Endothelial cell of umbilical vein (primary cell): ENCODE results near the gene CROCC. TPM values are rescaled to one million over a fixed set of nuclear protein-coding genes. Genes with fewer than 3 reads are reported as not detected.

Experiments
- BruUV-seq: library from RNA; stranded (reverse); fragments of 400-500 nt; replicated peaks from 2 replicates; lab custom pipeline; 2021; lab: Mats Ljungman, UMichigan
- CTCF ChIA-PET: fragments of 300-600, 350-600 bp; sonication (Branson Sonifier 250); formaldehyde crosslinking; loops from one replicate; lab custom pipeline; 2021; ENCODE audit warnings: antibody characterized with exemption, inconsistent platforms; lab: Charles Lee
- POLR2A ChIA-PET: fragments of 300-600, 350-600 bp; sonication (Branson Sonifier 250); formaldehyde crosslinking; loops from one replicate; lab custom pipeline; 2021; ENCODE audit warnings: antibody characterized with exemption, inconsistent platforms; lab: Charles Lee
- DNase-seq: peaks from one replicate; pipeline ENCODE4 v3.0.0-alpha.2; 2011; ENCODE audit warnings: low read depth, low spot score
- FAIRE-seq: peaks from 2 replicates; lab custom pipeline; 2011; peaks lifted over from hg19 to GRCh38; lab: Jason Lieb, UNC
- H2AFZ ChIP-seq: 2 replicates; pipeline ENCODE4 v1.6.0; 2012; ENCODE audit warnings: low read depth, low read length, control low read depth, inconsistent platforms
- H3K27ac ChIP-seq: 2 replicates; pipeline ENCODE4 v1.5.1; 2011; ENCODE audit warnings: low read depth, mild to moderate bottlenecking, control low read depth, low read length, moderate library complexity; ENCODE audit not compliant: insufficient read depth
- H3K27me3 ChIP-seq, 2 experiments: 2 replicates each; pipeline versions ENCODE4 v1.6.0 to v1.6.1; 2011; ENCODE audit warnings: low read length in 2 of 2, mixed read lengths in 1 of 2; ENCODE audit not compliant: control insufficient read depth in 2 of 2, insufficient read depth in 2 of 2
- H3K36me3 ChIP-seq, 2 experiments: 2 replicates in 1 of 2; 3 replicates in 1 of 2; pipeline ENCODE4 v1.5.1; 2011; ENCODE audit warnings: low read length in 2 of 2, mild to moderate bottlenecking in 1 of 2, moderate library complexity in 1 of 2; ENCODE audit not compliant: control insufficient read depth in 2 of 2, insufficient read depth in 2 of 2; ENCODE audit errors: extremely low read depth in 1 of 2
- H3K4me1 ChIP-seq: 3 replicates; pipeline ENCODE4 v1.5.1; 2011; ENCODE audit warnings: mild to moderate bottlenecking, low read length; ENCODE audit not compliant: control insufficient read depth, insufficient read depth; ENCODE audit errors: extremely low read depth
- H3K4me2 ChIP-seq: 2 replicates; pipeline ENCODE4 v1.6.1; 2011; ENCODE audit warnings: low read length, control low read depth, mixed read lengths; ENCODE audit not compliant: insufficient read depth
- H3K4me3 ChIP-seq, 3 experiments: fragments of 200-600 bp in 1 of 3; sonication (generic), shearing (Covaris generic) in 1 of 3; replicated peaks in 1 of 3; 2 replicates each; pipeline ENCODE4 v1.5.1; 2011 to 2016; ENCODE audit warnings: control low read depth in 3 of 3, low read length in 3 of 3, mild to moderate bottlenecking in 2 of 3, inconsistent platforms in 1 of 3, low read depth in 1 of 3, moderate library complexity in 1 of 3; ENCODE audit not compliant: insufficient read depth in 1 of 3
- H3K79me2 ChIP-seq: 2 replicates; pipeline ENCODE4 v1.6.0; 2012; ENCODE audit warnings: low read length, inconsistent platforms; ENCODE audit not compliant: control insufficient read depth, insufficient read depth
- H3K9ac ChIP-seq: replicated peaks from 2 replicates; pipeline ENCODE3; 2011; ENCODE audit warnings: low read length, control low read depth; ENCODE audit not compliant: insufficient read depth; ENCODE audit errors: extremely low read depth
- H3K9me1 ChIP-seq: replicated peaks from 3 replicates; pipeline ENCODE4 v1.6.0; 2011; ENCODE audit warnings: mild to moderate bottlenecking, low read length; ENCODE audit not compliant: control insufficient read depth, insufficient read depth; ENCODE audit errors: extremely low read depth
- H3K9me3 ChIP-seq: replicated peaks from 2 replicates; pipeline ENCODE4 v1.5.1; 2012; ENCODE audit warnings: low read length, inconsistent platforms; ENCODE audit not compliant: control insufficient read depth, insufficient read depth
- H4K20me1 ChIP-seq: replicated peaks from 2 replicates; pipeline ENCODE3; 2011; ENCODE audit warnings: mild to moderate bottlenecking, low read length; ENCODE audit not compliant: control insufficient read depth, insufficient read depth; ENCODE audit errors: extremely low read depth
- CTCF ChIP-seq, 2 donors: IDR thresholded peaks; 1 replicate in 1 of 2; 2 replicates in 1 of 2; pipeline ENCODE4 v1.5.1; 2011; ENCODE audit warnings: low read length in 2 of 2, mild to moderate bottlenecking in 2 of 2, moderate library complexity in 2 of 2, control low read depth in 1 of 2, inconsistent platforms in 1 of 2, low read depth in 1 of 2; ENCODE audit not compliant: insufficient read depth in 1 of 2; ENCODE audit errors: extremely low read depth in 1 of 2
- EZH2 ChIP-seq: IDR thresholded peaks from 2 replicates; pipeline ENCODE4 v1.6.1; 2012; ENCODE audit warnings: borderline replicate concordance, low read depth, mild to moderate bottlenecking, moderate library complexity, low read length, inconsistent platforms; ENCODE audit not compliant: severe bottlenecking
- FOS ChIP-seq: IDR thresholded peaks from 2 replicates; pipeline ENCODE4 v1.6.1; 2011; ENCODE audit warnings: mild to moderate bottlenecking, low read length, moderate library complexity, borderline replicate concordance; ENCODE audit not compliant: insufficient read depth
- GATA2 ChIP-seq: IDR thresholded peaks from 2 replicates; pipeline ENCODE4 v1.7.0; 2011; ENCODE audit warnings: low read depth, mild to moderate bottlenecking, moderate library complexity, mixed read lengths, low read length; ENCODE audit not compliant: insufficient read length, insufficient read depth
- JUN ChIP-seq: IDR thresholded peaks from 2 replicates; pipeline ENCODE4 v1.6.1; 2011; ENCODE audit warnings: borderline replicate concordance, low read depth; ENCODE audit not compliant: insufficient read length, insufficient read depth
- MAX ChIP-seq: IDR thresholded peaks from 2 replicates; pipeline ENCODE4 v1.6.1; 2011; ENCODE audit not compliant: insufficient read depth, insufficient read length
- MYC ChIP-seq: IDR thresholded peaks from one replicate; pipeline ENCODE4 v1.6.1; 2011; ENCODE audit warnings: mild to moderate bottlenecking, low read depth, low read length
- POLR2A ChIP-seq: IDR thresholded peaks from 2 replicates; pipeline ENCODE4 v1.6.1; 2012; ENCODE audit warnings: low read depth, mild to moderate bottlenecking, control low read depth, low read length
- POLR2AphosphoS5 ChIP-seq: IDR thresholded peaks from 2 replicates; pipeline ENCODE4 v1.6.1; 2012; ENCODE audit warnings: low read depth, mild to moderate bottlenecking, control low read depth, low read length, moderate library complexity; ENCODE audit not compliant: insufficient read depth
- dilution Hi-C: fragments of 300-500 bp; cut with MboI; formaldehyde crosslinking; loops from one replicate; pipeline ENCODE4 v1.15.0; 2019; ENCODE audit warnings: low sequenced_read_pairs; ENCODE audit not compliant: extremely low pct_ligation_motif_present
- intact Hi-C: fragments of 100-400 bp; cut with micrococcal nuclease; formaldehyde crosslinking; loops from one replicate; pipeline ENCODE4 v1.10.0; 2022
- polyA plus RNA-seq, 4 experiments: library from polyadenylated mRNA; depleted of rRNA in 3 of 4; stranded (reverse) in 3 of 4; unstranded in 1 of 4; fragments of >200 nt; gene quantifications; 2 replicates each; pipeline versions ENCODE4 v1.2.1 to v1.2.3, GENCODE V29; 2011 to 2012; ENCODE audit warnings: missing spikeins in 1 of 4
- total RNA-seq: library from RNA; stranded (reverse); gene quantifications from 2 replicates; pipeline ENCODE4 v1.2.3, GENCODE V29; 2021

The CROCC gene
- total and polyA plus RNA-seq, 2 donors (not counting 3 experiments of a cell fraction or from before 2014, with no cell fraction given) = 18.3 to 35.5 TPM

GRCh38 chr1:16983649-16984048 lies 61.9 kb downstream of the CROCC start:
- ChIA-PET CTCF (interaction anchor here (1.6 to 2.7 kb wide), 4 partner anchors 16 to 32 kb away, joined by 5 to 8 read pairs (median 7); no protein-coding TSS in a partner anchor), POLR2A (no interaction called here)
- BruUV-seq = no TSS peak
- no peak overlapping the region for H3K27ac ChIP-seq
- H3K4me2 ChIP-seq = no peak overlapping the region
- DNase-seq = no peak
- H3K9me3 ChIP-seq = no peaks in the 10 kb centered on the region
- intact Hi-C loops = loop anchor here (1.0 to 2.0 kb wide), 3 partner anchors 16 to 27 kb away; partner anchors contain the start of gene ATP13A2
- TF ChIP-seq JUN (no peak), MYC (no peak), MAX (no peak), GATA2 (no peak), FOS (no peak), POLR2A (no peak), CTCF (IDR thresholded peaks at IDR 0.05; ENCODE audit: extremely low read depth in 1 of 2, insufficient read depth in 1 of 2, low read depth in 1 of 2, low read length in 2 of 2) (no peak), POLR2AphosphoS5 (no peak), EZH2 (no peak)
- no peaks in the 10 kb centered on the region for H3K79me2 ChIP-seq
- no peaks in the 10 kb centered on the region for H3K27me3 ChIP-seq
- dilution Hi-C loops = no loop called here
- no peaks in the 10 kb centered on the region for H4K20me1 ChIP-seq
- H2AFZ ChIP-seq = no peak overlapping the region
- H3K4me1 ChIP-seq = peaks cover 24% of the 10 kb centered on the region
- FAIRE-seq = no peak
- H3K36me3 ChIP-seq = peaks cover 0 to 9% of the 10 kb centered on the region in 2 experiments
- H3K9me1 ChIP-seq = no peaks in the 10 kb centered on the region
- no peak overlapping the region for H3K4me3 ChIP-seq
- no peak overlapping the region for H3K9ac ChIP-seq
